Mammary epithelial cell (primary cell): ENCODE measurements around the gene EFNA5.

Source experiments
- EZH2 ChIP-seq: IDR thresholded peaks from 2 replicates; pipeline ENCODE4 v1.6.1; 2012; ENCODE audit warnings: low read length, inconsistent platforms, borderline replicate concordance
- TF ChIP-seq, protein P1 (sequence below), 2 donors: IDR thresholded peaks in 1 of 2; conservative IDR thresholded peaks in 1 of 2; 2 replicates each; pipeline ENCODE4 v1.5.1; 2011 to 2012; ENCODE audit warnings: inconsistent platforms in 2 of 2, low read length in 2 of 2, mild to moderate bottlenecking in 2 of 2, control low read depth in 1 of 2, low read depth in 1 of 2; ENCODE audit not compliant: insufficient read depth in 1 of 2; ENCODE audit errors: extremely low read depth in 1 of 2

DNA sequence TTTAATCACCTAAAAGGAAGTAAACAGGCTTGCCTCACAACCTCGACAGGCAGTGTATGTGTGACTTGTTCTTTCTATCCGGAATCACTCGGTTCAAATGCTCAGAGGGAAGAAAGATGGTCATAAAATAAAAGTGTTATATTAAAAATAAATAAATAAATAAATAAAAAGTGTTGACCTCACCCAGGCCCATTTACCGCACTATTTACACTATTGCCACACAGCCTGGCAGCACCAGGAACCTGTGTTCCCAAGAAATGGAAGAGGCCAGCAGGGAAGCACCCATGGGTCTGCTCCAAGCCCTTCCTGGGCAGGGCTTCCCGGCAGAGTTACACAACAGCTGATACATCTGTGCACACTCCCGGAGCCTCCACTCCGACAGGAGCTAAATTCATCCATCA lies 127.9 kb downstream of the EFNA5 start:
- TF ChIP-seq, protein P1, sequence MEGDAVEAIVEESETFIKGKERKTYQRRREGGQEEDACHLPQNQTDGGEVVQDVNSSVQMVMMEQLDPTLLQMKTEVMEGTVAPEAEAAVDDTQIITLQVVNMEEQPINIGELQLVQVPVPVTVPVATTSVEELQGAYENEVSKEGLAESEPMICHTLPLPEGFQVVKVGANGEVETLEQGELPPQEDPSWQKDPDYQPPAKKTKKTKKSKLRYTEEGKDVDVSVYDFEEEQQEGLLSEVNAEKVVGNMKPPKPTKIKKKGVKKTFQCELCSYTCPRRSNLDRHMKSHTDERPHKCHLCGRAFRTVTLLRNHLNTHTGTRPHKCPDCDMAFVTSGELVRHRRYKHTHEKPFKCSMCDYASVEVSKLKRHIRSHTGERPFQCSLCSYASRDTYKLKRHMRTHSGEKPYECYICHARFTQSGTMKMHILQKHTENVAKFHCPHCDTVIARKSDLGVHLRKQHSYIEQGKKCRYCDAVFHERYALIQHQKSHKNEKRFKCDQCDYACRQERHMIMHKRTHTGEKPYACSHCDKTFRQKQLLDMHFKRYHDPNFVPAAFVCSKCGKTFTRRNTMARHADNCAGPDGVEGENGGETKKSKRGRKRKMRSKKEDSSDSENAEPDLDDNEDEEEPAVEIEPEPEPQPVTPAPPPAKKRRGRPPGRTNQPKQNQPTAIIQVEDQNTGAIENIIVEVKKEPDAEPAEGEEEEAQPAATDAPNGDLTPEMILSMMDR (conservative IDR thresholded peaks at IDR 0.05 in 1 of 2, IDR thresholded peaks at IDR 0.05 in 1 of 2; ENCODE audit: extremely low read depth in 1 of 2, insufficient read depth in 1 of 2, low read depth in 1 of 2, low read length in 2 of 2): no peak
- no peak for TF ChIP-seq EZH2
